Measurements from ENCODE around the gene APP. TPM values are rescaled to one million over a fixed set of nuclear protein-coding genes. Genes with fewer than 3 reads are reported as not detected.
"Not testable (repeated sequence)": the region's sequence is repeated elsewhere in the genome, so short reads cannot be mapped to it uniquely, and the experiment has no call there.

Gene APP
- total RNA-seq, 4 donors from 2014 or later: 471 to 1,291 (median 672) TPM

DNA sequence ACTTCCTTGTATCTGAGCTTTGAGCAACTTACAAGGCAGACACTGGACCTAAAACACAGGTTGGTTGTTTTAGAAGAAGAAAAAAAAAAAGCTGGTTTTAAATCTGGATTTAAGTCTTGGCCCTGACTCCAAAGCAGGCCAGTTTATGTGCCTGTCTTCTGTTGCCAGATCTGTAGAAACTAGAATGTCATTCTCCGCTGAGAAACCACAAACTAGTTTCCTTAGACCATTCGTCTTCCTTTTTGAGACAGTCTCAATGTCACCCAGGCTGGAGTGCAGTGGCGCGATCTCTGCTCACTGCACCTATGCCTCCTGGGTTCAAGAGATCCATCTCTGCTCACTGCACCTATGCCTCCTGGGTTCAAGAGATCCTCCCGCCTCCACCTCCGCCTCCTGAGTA is 33.9 kb downstream of the APP start:
- H3K9me3 ChIP-seq: no peaks in the 10 kb centered on the region
- TF ChIP-seq POLR2A (IDR thresholded peaks at IDR 0.05): no peak
- no peak for TF ChIP-seq EP300 (IDR thresholded peaks at IDR 0.05; ENCODE audit: low read depth)
- TF ChIP-seq, protein P1, sequence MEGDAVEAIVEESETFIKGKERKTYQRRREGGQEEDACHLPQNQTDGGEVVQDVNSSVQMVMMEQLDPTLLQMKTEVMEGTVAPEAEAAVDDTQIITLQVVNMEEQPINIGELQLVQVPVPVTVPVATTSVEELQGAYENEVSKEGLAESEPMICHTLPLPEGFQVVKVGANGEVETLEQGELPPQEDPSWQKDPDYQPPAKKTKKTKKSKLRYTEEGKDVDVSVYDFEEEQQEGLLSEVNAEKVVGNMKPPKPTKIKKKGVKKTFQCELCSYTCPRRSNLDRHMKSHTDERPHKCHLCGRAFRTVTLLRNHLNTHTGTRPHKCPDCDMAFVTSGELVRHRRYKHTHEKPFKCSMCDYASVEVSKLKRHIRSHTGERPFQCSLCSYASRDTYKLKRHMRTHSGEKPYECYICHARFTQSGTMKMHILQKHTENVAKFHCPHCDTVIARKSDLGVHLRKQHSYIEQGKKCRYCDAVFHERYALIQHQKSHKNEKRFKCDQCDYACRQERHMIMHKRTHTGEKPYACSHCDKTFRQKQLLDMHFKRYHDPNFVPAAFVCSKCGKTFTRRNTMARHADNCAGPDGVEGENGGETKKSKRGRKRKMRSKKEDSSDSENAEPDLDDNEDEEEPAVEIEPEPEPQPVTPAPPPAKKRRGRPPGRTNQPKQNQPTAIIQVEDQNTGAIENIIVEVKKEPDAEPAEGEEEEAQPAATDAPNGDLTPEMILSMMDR (IDR thresholded peaks at IDR 0.05): no peak
- no peak for TF ChIP-seq POLR2AphosphoS5 (IDR thresholded peaks at IDR 0.05)
- H3K27ac ChIP-seq: no peak overlapping the region
- H3K27me3 ChIP-seq: no peaks in the 10 kb centered on the region
- WGBS, 2 donors (ENCODE audit: low coverage in 1 of 2): 69 to 80% methylated on average over 6 of the region's 6 CpGs
- intact Hi-C loops (cut with DNase I; ENCODE audit: low total_unique reads): no loop called here
- H3K4me3 ChIP-seq: no peak overlapping the region
- no peak for DNase-seq
- in situ Hi-C loops (cut with MboI; ENCODE audit: low pct_ligation_motif_present in 1 of 4, low pct_unique_long_range_greater_than_20kb in 1 of 4, low sequenced_read_pairs in 3 of 4): no loop called here
- H3K36me3 ChIP-seq: no peaks in the 10 kb centered on the region
- peaks cover 0 to 48% (median 4%) of the 10 kb centered on the region in 4 donors for H3K4me1 ChIP-seq

DNA sequence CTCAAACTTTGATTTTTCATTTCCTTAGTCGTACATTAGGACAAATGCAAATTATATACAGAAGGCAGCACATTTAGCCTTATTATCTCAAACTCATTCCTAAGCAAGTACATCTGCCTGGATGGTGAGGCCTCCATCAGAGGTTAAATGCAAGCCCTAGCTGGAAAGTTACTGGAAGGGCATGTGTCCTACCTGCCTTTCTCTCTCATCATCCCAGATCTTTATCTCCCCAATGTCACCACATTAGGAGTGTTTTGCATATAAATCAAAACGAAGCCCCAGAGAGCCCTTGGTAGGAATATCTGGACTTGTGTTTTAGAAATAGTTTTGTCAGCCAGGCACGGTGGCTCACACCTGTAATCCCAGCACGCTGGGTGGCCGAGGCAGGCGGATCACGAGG is 35.0 kb downstream of the APP start:
- Histone ChIP-seq H3K27me3 (no peaks in the 10 kb centered on the region), H3K4me1 (peaks cover 0 to 41% (median 3%) of the 10 kb centered on the region in 4 donors), H3K36me3 (no peaks in the 10 kb centered on the region), H3K4me3 (no peak overlapping the region), H3K9me3 (no peaks in the 10 kb centered on the region), H3K27ac (no peak overlapping the region)
- TF ChIP-seq POLR2A (IDR thresholded peaks at IDR 0.05) (no peak), EP300 (IDR thresholded peaks at IDR 0.05; ENCODE audit: low read depth) (no peak), POLR2AphosphoS5 (IDR thresholded peaks at IDR 0.05) (no peak)
- TF ChIP-seq, protein P1 (IDR thresholded peaks at IDR 0.05): no peak
- no peak for DNase-seq
- intact Hi-C loops (cut with DNase I; ENCODE audit: low total_unique reads) (no loop called here), in situ Hi-C loops (cut with MboI; ENCODE audit: low pct_ligation_motif_present in 1 of 4, low pct_unique_long_range_greater_than_20kb in 1 of 4, low sequenced_read_pairs in 3 of 4) (no loop called here)
- WGBS, 2 donors (ENCODE audit: low coverage in 1 of 2): 80 to 93% methylated on average over 1 to 7 of the region's 7 CpGs

GRCh38 chr21:26131554-26131953 is 39.0 kb downstream of the APP start:
- DNase-seq: no peak
- in situ Hi-C loops (cut with MboI; ENCODE audit: low pct_ligation_motif_present in 1 of 4, low pct_unique_long_range_greater_than_20kb in 1 of 4, low sequenced_read_pairs in 3 of 4) (no loop called here), intact Hi-C loops (cut with DNase I; ENCODE audit: low total_unique reads) (no loop called here)
- H3K9me3 ChIP-seq: no peaks in the 10 kb centered on the region
- H3K4me1 ChIP-seq: peaks cover 0 to 40% (median 12%) of the 10 kb centered on the region in 4 donors
- H3K36me3 ChIP-seq: no peaks in the 10 kb centered on the region
- no peak overlapping the region for H3K27ac ChIP-seq
- TF ChIP-seq, protein P1 (IDR thresholded peaks at IDR 0.05): no peak
- TF ChIP-seq POLR2A (IDR thresholded peaks at IDR 0.05) (no peak), POLR2AphosphoS5 (IDR thresholded peaks at IDR 0.05) (no peak), EP300 (IDR thresholded peaks at IDR 0.05; ENCODE audit: low read depth) (no peak)
- WGBS, 2 donors (ENCODE audit: low coverage in 1 of 2): 71 to 82% methylated on average over 3 of the region's 3 CpGs
- no peak overlapping the region for H3K4me3 ChIP-seq
- no peaks in the 10 kb centered on the region for H3K27me3 ChIP-seq

- WGBS, 2 donors (ENCODE audit: low coverage in 1 of 2): 86 to 89% methylated on average over 14 of the region's 14 CpGs
Measured at GRCh38 chr21:26131053-26131452, 39.5 kb downstream of the APP start.

GRCh38 chr21:26130249-26130881 is 40.2 kb downstream of the APP start:
- WGBS, 2 donors (ENCODE audit: low coverage in 1 of 2): 77 to 79% methylated on average over 4 of the region's 4 CpGs

More at GRCh38 chr21:26131053-26131452, 39.5 kb downstream of the APP start:
- H3K4me1 ChIP-seq: peaks cover 0 to 40% (median 13%) of the 10 kb centered on the region in 4 donors
- intact Hi-C loops (cut with DNase I; ENCODE audit: low total_unique reads); H3K27ac ChIP-seq; H3K4me3 ChIP-seq; H3K27me3 ChIP-seq; in situ Hi-C loops (cut with MboI; ENCODE audit: low pct_ligation_motif_present in 1 of 4, low pct_unique_long_range_greater_than_20kb in 1 of 4, low sequenced_read_pairs in 3 of 4); H3K9me3 ChIP-seq; DNase-seq; H3K36me3 ChIP-seq: not testable (repeated sequence)

More at GRCh38 chr21:26130249-26130881, 40.2 kb downstream of the APP start:
- DNase-seq: no peak
- peaks cover 0 to 47% (median 18%) of the 10 kb centered on the region in 4 donors for H3K4me1 ChIP-seq
- H3K27ac ChIP-seq: no peak overlapping the region
- in situ Hi-C loops (cut with MboI; ENCODE audit: low pct_ligation_motif_present in 1 of 4, low pct_unique_long_range_greater_than_20kb in 1 of 4, low sequenced_read_pairs in 3 of 4) (no loop called here), intact Hi-C loops (cut with DNase I; ENCODE audit: low total_unique reads) (no loop called here)
- H3K27me3 ChIP-seq: no peaks in the 10 kb centered on the region
- TF ChIP-seq EP300 (IDR thresholded peaks at IDR 0.05; ENCODE audit: low read depth) (no peak), POLR2AphosphoS5 (IDR thresholded peaks at IDR 0.05) (no peak), POLR2A (IDR thresholded peaks at IDR 0.05) (no peak)
- TF ChIP-seq, protein P1 (IDR thresholded peaks at IDR 0.05): no peak
- no peak overlapping the region for H3K4me3 ChIP-seq
- no peaks in the 10 kb centered on the region for H3K36me3 ChIP-seq
- no peaks in the 10 kb centered on the region for H3K9me3 ChIP-seq
